Mucosa of gallbladder (tissue), 1 donor: ENCODE results near the gene AFF3. TPM values are rescaled to one million over a fixed set of nuclear protein-coding genes. Genes with fewer than 3 reads are reported as not detected.

Experiments
- DNase-seq: peaks from one replicate; pipeline ENCODE4 v3.0.0-alpha.2; 2020; ENCODE audit warnings: low spot score
- total RNA-seq: library from RNA; stranded (reverse); gene quantifications from one replicate; pipeline ENCODE4 v1.2.1, GENCODE V29; 2021
- donor health status: DM: no; HTN: no; CAD: no.

The AFF3 gene
- total RNA-seq, 1 donor from 2014 or later: 9.1 TPM

DNA sequence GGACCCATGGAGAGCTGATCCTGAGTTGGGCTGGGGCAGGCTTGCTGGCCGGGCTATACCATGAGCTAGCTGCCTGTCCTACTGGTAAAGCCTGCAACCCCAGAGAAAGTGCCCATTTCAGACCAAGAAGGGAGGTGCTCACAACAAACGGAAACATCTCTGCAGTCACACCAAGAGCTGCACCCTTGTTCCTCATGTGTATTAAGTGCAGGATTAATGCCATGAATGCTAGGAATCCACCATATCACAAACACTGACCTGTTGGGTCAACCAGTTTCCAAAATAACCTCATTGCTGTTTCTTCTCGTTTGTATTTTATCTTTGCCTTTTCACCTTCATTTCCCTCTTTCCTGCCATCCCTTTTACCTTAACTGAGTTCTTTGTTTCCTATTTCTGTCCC is 69.9 kb downstream of the AFF3 start:
- DNase-seq: no peak

GRCh38 chr2:100071335-100072043 is 70.9 kb downstream of the AFF3 start:
- DNase-seq: no peak

DNA sequence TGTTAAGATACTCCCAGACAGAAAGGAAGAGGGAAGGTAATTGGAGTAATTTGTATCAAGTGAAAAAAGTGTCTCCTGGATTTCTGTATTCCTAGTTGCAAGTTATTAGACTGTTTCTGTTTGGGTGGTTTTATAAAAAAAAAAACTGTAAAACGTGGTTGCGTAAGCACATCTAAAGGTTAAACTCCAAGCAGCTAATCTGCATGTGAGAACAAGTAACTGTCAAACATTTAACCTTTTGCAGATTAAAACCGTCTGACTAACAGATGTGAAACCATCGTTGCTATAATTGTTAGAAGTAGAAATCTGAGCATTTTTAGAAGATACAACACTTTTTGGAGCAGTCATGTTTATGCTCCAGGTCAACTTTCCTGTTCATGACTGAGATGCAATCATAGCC is 72.3 kb downstream of the AFF3 start:
- no peak for DNase-seq

GRCh38 chr2:100068395-100068794 is 74.0 kb downstream of the AFF3 start:
- no peak for DNase-seq

- no peak for DNase-seq
These were observed 74.6 kb downstream of the AFF3 start for GRCh38 chr2:100067784-100068183.

DNA sequence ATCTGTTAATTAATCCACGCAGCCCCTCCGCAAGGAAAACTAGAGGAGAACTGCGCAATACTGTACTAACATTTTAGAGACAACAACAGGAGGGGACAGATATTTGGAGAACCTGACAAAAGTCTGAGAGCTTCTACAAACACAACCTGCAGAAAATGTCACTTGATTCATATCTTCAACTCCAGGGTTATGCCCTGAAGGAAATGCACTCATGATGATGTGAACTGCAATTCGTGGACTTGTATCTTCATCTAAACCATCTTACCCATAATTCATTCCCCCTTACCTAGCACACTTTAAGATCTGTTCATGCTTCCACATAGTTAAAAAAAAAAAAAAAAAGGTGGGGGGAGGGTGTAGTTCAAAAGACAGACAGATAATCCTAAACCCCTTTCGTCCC is 75.5 kb downstream of the AFF3 start:
- DNase-seq: no peak

DNA sequence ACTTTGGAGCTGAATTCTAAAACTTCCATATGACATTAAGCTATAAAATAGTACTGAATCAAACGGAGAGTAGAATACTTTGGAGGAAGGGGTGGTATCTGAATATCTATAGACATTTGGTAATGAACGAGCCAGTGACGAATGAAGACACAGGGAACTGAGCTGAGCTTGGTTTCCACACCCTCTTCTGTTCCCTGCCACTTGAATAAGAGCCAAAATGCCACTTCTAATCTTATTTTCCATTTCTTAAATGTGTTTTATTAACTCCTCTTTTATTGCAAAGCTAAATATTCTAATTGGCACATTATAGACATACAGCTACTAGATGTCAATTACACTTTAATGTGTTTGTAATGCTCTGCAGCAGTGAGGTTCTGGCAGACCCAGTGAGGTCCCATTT is 76.1 kb downstream of the AFF3 start:
- no peak for DNase-seq

- DNase-seq: no peak
These were observed 77.6 kb downstream of the AFF3 start for GRCh38 chr2:100064592-100065428.

DNA sequence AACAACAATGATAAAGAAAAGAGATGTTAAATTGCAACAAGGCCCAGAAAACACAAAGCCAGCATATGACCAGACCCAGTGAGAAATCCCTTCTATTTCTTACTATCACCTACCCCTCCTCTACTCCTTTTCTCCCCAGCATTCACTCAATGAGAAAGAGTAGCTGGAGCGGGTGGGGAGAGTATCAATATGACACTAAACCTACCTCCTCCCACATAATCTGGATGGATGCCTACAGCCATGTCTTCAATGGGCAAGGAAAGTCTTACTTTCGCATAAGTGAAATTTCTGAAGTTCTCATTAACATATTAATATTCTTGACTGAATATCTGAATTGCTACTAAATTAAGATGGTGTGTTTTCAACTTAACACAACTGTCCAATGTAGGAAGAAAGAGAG is 78.2 kb downstream of the AFF3 start:
- no peak for DNase-seq

GRCh38 chr2:100063459-100063953 is 78.9 kb downstream of the AFF3 start:
- DNase-seq: no peak

DNA sequence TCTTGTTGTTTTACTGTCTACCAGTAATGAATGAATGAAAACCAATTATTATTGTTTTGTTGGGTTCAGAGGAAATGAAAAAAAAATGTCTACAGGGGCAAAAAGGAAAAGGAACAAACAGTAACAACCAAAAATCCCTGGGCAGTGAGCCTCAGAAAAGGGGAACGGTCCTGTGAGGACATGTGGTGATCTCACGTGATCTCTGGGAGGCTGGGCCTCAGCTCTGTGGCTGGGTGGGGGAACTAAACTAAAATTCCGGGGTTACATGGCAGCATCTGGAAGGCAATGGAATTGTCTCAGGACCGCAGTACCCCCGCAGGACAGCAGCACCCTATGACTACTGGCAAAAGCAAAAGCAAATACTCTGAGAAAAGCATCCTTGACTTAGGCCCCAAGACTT is 80.1 kb downstream of the AFF3 start:
- no peak for DNase-seq

GRCh38 chr2:100060875-100061274 is 81.5 kb downstream of the AFF3 start:
- DNase-seq: no peak

- no peak for DNase-seq
These were observed 82.8 kb downstream of the AFF3 start for GRCh38 chr2:100059638-100060037.

- DNase-seq: no peak
These were observed 84.5 kb downstream of the AFF3 start for GRCh38 chr2:100057901-100058261.

DNA sequence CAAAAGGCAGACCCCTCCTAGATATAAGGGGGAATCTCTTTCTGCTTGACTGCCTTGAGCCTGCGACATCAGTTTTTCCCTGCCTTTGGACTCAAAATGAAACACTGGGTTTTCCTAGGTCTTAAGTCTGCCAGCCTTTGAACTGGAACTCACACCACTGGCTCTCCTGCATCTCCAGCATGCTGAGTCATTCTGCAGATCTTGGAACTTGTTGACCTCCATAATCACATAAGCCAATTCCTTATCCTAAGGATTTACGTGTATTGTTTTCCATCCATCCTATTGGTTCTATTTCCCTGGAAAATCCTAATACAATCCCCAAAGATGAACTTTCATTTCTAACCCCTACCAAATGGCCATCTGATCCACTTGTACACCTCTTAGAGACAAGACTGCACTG is 88.0 kb downstream of the AFF3 start:
- DNase-seq: no peak

- no peak for DNase-seq
These were observed 89.1 kb downstream of the AFF3 start for GRCh38 chr2:100053087-100053885.

- DNase-seq: peak; percentile 32
These were observed 89.7 kb downstream of the AFF3 start for GRCh38 chr2:100052650-100053049.

GRCh38 chr2:100051253-100051652 is 91.1 kb downstream of the AFF3 start:
- no peak for DNase-seq

GRCh38 chr2:100050685-100051084 is 91.7 kb downstream of the AFF3 start:
- no peak for DNase-seq

DNA sequence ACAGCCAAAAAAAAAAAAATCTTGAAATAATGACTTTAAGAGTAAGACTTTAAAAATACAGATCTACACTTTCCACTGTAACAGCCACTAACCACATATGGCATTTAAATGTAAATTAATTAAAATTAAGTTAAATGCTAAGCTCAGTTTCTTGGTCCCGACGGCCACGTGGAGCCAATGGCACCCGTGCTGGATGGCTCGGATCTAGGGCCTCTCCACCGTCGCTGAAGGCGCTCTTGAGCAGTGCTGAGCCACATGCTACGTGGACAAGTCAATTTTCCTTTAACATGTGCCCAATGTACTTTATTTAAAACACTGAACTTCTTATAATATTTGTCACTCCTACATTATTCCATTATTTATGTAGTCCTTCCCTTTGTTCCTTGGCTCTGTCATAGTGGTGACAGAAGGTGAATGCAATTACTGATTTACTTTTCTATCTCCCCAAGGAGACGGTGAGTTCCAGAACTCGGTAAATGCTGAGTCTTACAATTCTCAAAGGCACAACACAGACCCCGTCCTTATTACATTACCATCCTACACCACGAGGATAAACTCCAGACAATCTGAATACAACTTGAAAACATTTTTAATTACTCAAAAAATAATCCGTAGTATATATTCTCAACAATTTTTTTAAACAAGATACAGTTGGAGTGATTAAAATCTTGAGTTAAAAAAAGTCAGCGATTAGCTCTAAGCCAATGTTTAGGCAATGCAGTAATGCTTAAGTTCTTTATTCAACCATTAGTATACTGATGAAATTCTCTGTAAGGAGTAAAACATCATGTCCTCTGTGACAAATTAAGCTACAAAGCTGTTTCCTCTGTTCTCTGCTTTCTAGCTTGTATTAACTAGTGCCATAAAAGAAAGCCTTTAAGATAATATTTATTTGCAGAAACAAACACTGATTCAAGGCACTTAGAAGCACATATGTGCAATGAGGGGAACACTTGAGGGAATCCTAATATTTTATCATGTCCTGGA is 95.1 kb downstream of the AFF3 start:
- no peak for DNase-seq

DNA sequence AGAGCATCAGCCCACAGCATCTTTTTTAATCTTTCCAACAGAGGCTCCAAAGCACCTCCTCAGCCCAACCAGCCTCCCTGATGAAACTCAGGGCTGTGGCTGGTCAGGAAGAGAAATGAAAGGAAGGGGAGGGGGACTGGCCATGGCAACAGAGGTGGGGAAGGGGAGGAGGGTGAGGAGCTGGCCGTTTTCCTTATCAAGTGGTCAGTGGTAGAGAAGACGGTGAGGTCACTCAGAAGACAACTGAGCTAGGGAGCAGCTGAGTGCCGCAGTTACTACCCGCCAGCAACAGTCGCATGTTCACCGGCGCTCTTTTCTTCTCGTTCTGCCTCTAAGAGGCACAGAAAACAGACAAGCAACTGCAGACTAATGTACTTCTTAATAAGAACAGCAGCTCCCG is 97.4 kb downstream of the AFF3 start:
- DNase-seq: no peak
